B cell (primary cell): ENCODE results near the gene CCDC74B. TPM values are rescaled to one million over a fixed set of nuclear protein-coding genes. Genes with fewer than 3 reads are reported as not detected.
A peak's percentile ranks its signal among the peaks of the same experiment; 100 is the strongest.
"Not testable (repeated sequence)": the region's sequence is repeated elsewhere in the genome, so short reads cannot be mapped to it uniquely, and the experiment has no call there.

ENCODE experiments used
- ATAC-seq: fragments of 200-7000 bp; cut with Tn5 transposase; one replicate; pipeline ENCODE4 v1.10.0; 2021; ENCODE audit warnings: low read depth, mild to moderate bottlenecking, moderate number of reproducible peaks, moderate library complexity
- CTCF ChIA-PET: fragments of 350-600 bp; sonication (Branson Sonifier 250); formaldehyde crosslinking; loops from one replicate; lab custom pipeline; 2021; ENCODE audit warnings: antibody characterized with exemption, inconsistent platforms; lab: Charles Lee
- POLR2A ChIA-PET: fragments of 350-600 bp; sonication (Branson Sonifier 250); formaldehyde crosslinking; loops from one replicate; lab custom pipeline; 2021; ENCODE audit warnings: antibody characterized with exemption; lab: Charles Lee
- DNase-seq: peaks from one replicate; pipeline ENCODE4 v3.0.0; 2013
- H2AFZ ChIP-seq: 2 replicates; pipeline ENCODE4 v1.6.1; 2012; ENCODE audit warnings: mild to moderate bottlenecking, low read depth, low read length; ENCODE audit not compliant: insufficient read depth, poor library complexity, severe bottlenecking
- H3K27ac ChIP-seq, 2 donors: 1 replicate in 1 of 2; 2 replicates in 1 of 2; pipeline ENCODE4 v1.5.1; 2012 to 2013; ENCODE audit warnings: low read length in 2 of 2, mild to moderate bottlenecking in 2 of 2, moderate library complexity in 1 of 2
- H3K27me3 ChIP-seq, 4 experiments: fragments of 200-600 bp in 1 of 4; sonication (generic) in 1 of 4; replicated peaks in 1 of 4; 1 replicate in 2 of 4; 2 replicates in 2 of 4; pipeline versions ENCODE4 v1.6.1 to v1.7.0; 2013 to 2016; ENCODE audit warnings: low read length in 3 of 4, mild to moderate bottlenecking in 2 of 4, mixed read lengths in 1 of 4, moderate library complexity in 1 of 4; ENCODE audit not compliant: insufficient read depth in 4 of 4, control insufficient read depth in 3 of 4; ENCODE audit errors: control extremely low read depth in 1 of 4
- H3K36me3 ChIP-seq, 2 experiments: replicated peaks in 1 of 2; 1 replicate in 1 of 2; 2 replicates in 1 of 2; pipeline versions ENCODE4 v1.6.1 to v1.7.1; 2013; ENCODE audit warnings: low read length in 1 of 2; ENCODE audit not compliant: insufficient read depth in 2 of 2, control insufficient read depth in 1 of 2; ENCODE audit errors: control extremely low read depth in 1 of 2, extremely low read depth in 1 of 2
- H3K4me1 ChIP-seq, 2 donors: fragments of 200-600 bp in 1 of 2; sonication (generic) in 1 of 2; 1 replicate in 1 of 2; 2 replicates in 1 of 2; pipeline versions ENCODE4 v1.5.1 to v1.6.1; 2013 to 2017; ENCODE audit warnings: low read length in 2 of 2; ENCODE audit not compliant: control insufficient read depth in 2 of 2, insufficient read depth in 2 of 2
- H3K4me2 ChIP-seq: replicated peaks from 2 replicates; pipeline ENCODE3; 2012; ENCODE audit warnings: mild to moderate bottlenecking, low read depth, low read length; ENCODE audit not compliant: poor library complexity, severe bottlenecking
- H3K4me3 ChIP-seq, 5 experiments: fragments of 200-600 bp in 1 of 5; sonication (generic) in 1 of 5; 1 replicate in 3 of 5; 2 replicates in 2 of 5; pipeline versions ENCODE4 v1.5.1 to v1.7.0; 2011 to 2016; ENCODE audit warnings: low read length in 4 of 5, mild to moderate bottlenecking in 4 of 5, low read depth in 2 of 5, control low read depth in 1 of 5, moderate library complexity in 1 of 5; ENCODE audit not compliant: insufficient read depth in 1 of 5; ENCODE audit errors: control extremely low read depth in 1 of 5, extremely low read depth in 1 of 5
- H3K79me2 ChIP-seq: fragments of 200-600 bp; sonication (generic); one replicate; pipeline ENCODE4 v1.6.0; 2016; ENCODE audit warnings: low read length; ENCODE audit not compliant: control insufficient read depth, insufficient read depth
- H3K9ac ChIP-seq: fragments of 200-600 bp; sonication (generic); 2 replicates; pipeline ENCODE4 v1.6.1; 2017; ENCODE audit warnings: mild to moderate bottlenecking, low read length, moderate library complexity
- H3K9me3 ChIP-seq, 3 donors: one replicate each; pipeline versions ENCODE4 v1.6.1 to v1.7.1; 2013; ENCODE audit warnings: low read length in 2 of 3; ENCODE audit not compliant: control insufficient read depth in 2 of 3, insufficient read depth in 1 of 3; ENCODE audit errors: control extremely low read depth in 1 of 3
- H4K20me1 ChIP-seq: 2 replicates; pipeline ENCODE4 v1.6.0; 2012; ENCODE audit warnings: mild to moderate bottlenecking, low read length; ENCODE audit not compliant: insufficient read depth, control insufficient read depth, poor library complexity, severe bottlenecking
- H3K27ac Mint-ChIP-seq: one replicate; pipeline ENCODE4 v1.8.0; 2021; ENCODE audit warnings: mixed read lengths
- H3K27me3 Mint-ChIP-seq: one replicate; pipeline ENCODE4 v1.8.0; 2021; ENCODE audit warnings: mixed read lengths
- H3K4me1 Mint-ChIP-seq: one replicate; pipeline ENCODE4 v1.8.0; 2021; ENCODE audit warnings: mixed read lengths
- H3K4me3 Mint-ChIP-seq: one replicate; pipeline ENCODE4 v1.8.0; 2021; ENCODE audit warnings: mixed read lengths
- H3K9me3 Mint-ChIP-seq: one replicate; pipeline ENCODE4 v1.8.0; 2022; ENCODE audit warnings: mixed read lengths; ENCODE audit not compliant: insufficient read depth
- EZH2 ChIP-seq: IDR thresholded peaks from 2 replicates; pipeline ENCODE4 v1.6.1; 2012; ENCODE audit warnings: borderline replicate concordance, low read depth, mild to moderate bottlenecking, moderate library complexity, low read length; ENCODE audit not compliant: insufficient read depth, poor library complexity, severe bottlenecking
- WGBS: methylation state at CpG from one replicate; pipeline ENCODE4 v1.1.5; 2013; ENCODE audit warnings: missing lambda C conversion rate; ENCODE audit not compliant: insufficient coverage; 5-methylcytosine and 5-hydroxymethylcytosine counted together
- intact Hi-C: fragments of 100-400 bp; cut with micrococcal nuclease; formaldehyde crosslinking; loops from one replicate; pipeline ENCODE4 v1.10.0; 2022
- polyA plus RNA-seq: library from polyadenylated mRNA; depleted of rRNA; stranded (reverse); fragments of >200 nt; gene quantifications from 2 replicates; pipeline ENCODE4 v1.2.3, GENCODE V29; 2012
- total RNA-seq, 2 donors: library from RNA; stranded (reverse); fragments of 120-200 nt in 1 of 2; gene quantifications; 1 replicate in 1 of 2; 2 replicates in 1 of 2; pipeline versions ENCODE4 v1.2.3 to v1.2.4, GENCODE V29; 2013 to 2022
- TF ChIP-seq, protein P1 (sequence below): fragments of 200-600 bp; IDR thresholded peaks from one replicate; pipeline ENCODE4 v1.8.0; 2022; ENCODE audit warnings: antibody characterized with exemption, mild to moderate bottlenecking

The CCDC74B gene
- total and polyA plus RNA-seq, 2 donors (not counting 1 experiment from before 2014, with no cell fraction given) = 1.1 to 1.4 TPM

DNA sequence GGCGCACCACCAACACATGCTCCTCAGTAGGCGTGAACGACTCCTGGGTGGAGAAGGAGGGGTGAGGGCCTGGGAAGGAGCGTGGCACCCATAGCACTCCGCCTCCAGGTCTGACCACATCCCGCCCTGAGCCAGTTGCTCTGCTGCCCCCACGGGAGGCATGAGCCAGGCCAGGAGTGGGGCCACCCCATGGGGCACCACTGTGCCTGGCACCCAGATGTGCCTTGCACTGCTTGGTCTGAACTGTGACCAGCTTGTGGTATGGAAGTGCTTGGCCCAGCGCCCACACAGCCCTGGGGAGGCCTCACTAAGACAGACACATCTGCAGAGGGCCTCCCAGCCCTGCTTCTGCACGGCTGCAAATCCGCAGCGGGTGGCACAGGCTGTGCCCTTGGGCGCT is 12.4 kb upstream of the CCDC74B start:
- not testable (repeated sequence) for H3K27me3 Mint-ChIP-seq
- peak overlapping the region; percentile 89 for H3K27ac Mint-ChIP-seq
- CTCF ChIA-PET = interaction anchor here (0.9 to 2.5 kb wide), 3 partner anchors 176 to 221 kb away, joined by 4 to 8 read pairs (median 7); a partner anchor contains a TSS

GRCh38 chr2:130156624-130157004 is 11.7 kb upstream of the CCDC74B start:
- peak overlapping the region; percentile 37 for H3K4me3 Mint-ChIP-seq
- H2AFZ ChIP-seq = no peak overlapping the region
- DNase-seq (no peak), ATAC-seq (no peak)
- no peaks in the 10 kb centered on the region for H3K27me3 Mint-ChIP-seq
- intact Hi-C loops = no loop called here
- peak overlapping the region; percentile 24 to 41 for H3K27ac ChIP-seq
- no peaks in the 10 kb centered on the region for H3K9me3 Mint-ChIP-seq
- no peak for TF ChIP-seq EZH2
- TF ChIP-seq, protein P1, sequence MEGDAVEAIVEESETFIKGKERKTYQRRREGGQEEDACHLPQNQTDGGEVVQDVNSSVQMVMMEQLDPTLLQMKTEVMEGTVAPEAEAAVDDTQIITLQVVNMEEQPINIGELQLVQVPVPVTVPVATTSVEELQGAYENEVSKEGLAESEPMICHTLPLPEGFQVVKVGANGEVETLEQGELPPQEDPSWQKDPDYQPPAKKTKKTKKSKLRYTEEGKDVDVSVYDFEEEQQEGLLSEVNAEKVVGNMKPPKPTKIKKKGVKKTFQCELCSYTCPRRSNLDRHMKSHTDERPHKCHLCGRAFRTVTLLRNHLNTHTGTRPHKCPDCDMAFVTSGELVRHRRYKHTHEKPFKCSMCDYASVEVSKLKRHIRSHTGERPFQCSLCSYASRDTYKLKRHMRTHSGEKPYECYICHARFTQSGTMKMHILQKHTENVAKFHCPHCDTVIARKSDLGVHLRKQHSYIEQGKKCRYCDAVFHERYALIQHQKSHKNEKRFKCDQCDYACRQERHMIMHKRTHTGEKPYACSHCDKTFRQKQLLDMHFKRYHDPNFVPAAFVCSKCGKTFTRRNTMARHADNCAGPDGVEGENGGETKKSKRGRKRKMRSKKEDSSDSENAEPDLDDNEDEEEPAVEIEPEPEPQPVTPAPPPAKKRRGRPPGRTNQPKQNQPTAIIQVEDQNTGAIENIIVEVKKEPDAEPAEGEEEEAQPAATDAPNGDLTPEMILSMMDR = no peak
- peaks cover 0 to 9% (median 0%) of the 10 kb centered on the region in 3 donors for H3K9me3 ChIP-seq
- no peak overlapping the region for H3K4me3 ChIP-seq
- H3K4me2 ChIP-seq = no peak overlapping the region
- H3K27ac Mint-ChIP-seq = peak overlapping the region; percentile 56
- peaks cover 0 to 13% of the 10 kb centered on the region in 2 experiments for H3K36me3 ChIP-seq
- CTCF ChIA-PET = interaction anchor here (1.0 to 1.8 kb wide), 3 partner anchors 9 to 175 kb away, joined by 3 to 13 read pairs (median 6); partner anchors contain the start of gene SMPD4
- POLR2A ChIA-PET = no interaction called here
- peaks cover 24 to 32% of the 10 kb centered on the region in 2 donors for H3K4me1 ChIP-seq
- H4K20me1 ChIP-seq = no peaks in the 10 kb centered on the region
- WGBS = 92% methylated on average over 2 of the region's 9 CpGs
- H3K4me1 Mint-ChIP-seq = peaks cover 33% of the 10 kb centered on the region
- H3K79me2 ChIP-seq = no peaks in the 10 kb centered on the region
- no peaks in the 10 kb centered on the region for H3K27me3 ChIP-seq
- H3K9ac ChIP-seq = no peak overlapping the region

More for the DNA sequence above, 12.4 kb upstream of the CCDC74B start:
- peak overlapping the region; percentile 75 to 88 for H3K27ac ChIP-seq
- H3K9me3 Mint-ChIP-seq, H2AFZ ChIP-seq, H4K20me1 ChIP-seq, H3K27me3 ChIP-seq, H3K36me3 ChIP-seq, H3K9ac ChIP-seq, H3K79me2 ChIP-seq, intact Hi-C loops, H3K9me3 ChIP-seq, H3K4me3 ChIP-seq: not testable (repeated sequence)
- peaks cover 33% of the 10 kb centered on the region for H3K4me1 Mint-ChIP-seq
- peak; percentile 52 for ATAC-seq
- peak overlapping the region; percentile 35 for H3K4me2 ChIP-seq
- WGBS = 16% methylated on average over 9 of the region's 12 CpGs
- H3K4me1 ChIP-seq = peaks cover 24 to 32% of the 10 kb centered on the region in 2 donors
- peak; percentile 65 for DNase-seq
- POLR2A ChIA-PET = interaction anchor here (2.5 kb wide), 1 partner anchor 24 kb away, joined by 10 read pairs; the partner anchor contains the start of gene SMPD4
- H3K4me3 Mint-ChIP-seq = peak overlapping the region; percentile 64
